ENCODE results near the gene VCAM1.

DNA sequence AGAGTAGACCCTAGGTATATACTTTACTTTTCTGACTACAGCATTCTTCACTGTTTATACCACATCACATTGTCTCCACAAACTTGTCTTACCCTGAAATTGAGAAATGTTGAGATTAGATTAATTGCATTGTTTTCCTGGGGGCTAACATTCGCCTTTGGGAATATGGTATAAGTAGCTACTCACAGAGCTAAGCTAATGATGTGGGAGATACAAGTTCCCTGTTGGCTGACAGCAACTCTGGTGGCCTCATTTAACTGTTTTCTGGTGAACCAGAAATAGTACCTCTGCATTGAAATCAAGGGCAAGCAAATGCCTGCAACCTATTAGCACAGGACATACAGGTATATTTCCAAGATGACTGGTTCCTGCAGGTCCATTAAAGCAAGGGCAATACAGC, 13.2 kb upstream of the VCAM1 start:
- TF ChIP-seq CTCF (IDR thresholded peaks at IDR 0.05; ENCODE audit: insufficient read depth, low read length) (no peak), REST (IDR thresholded peaks at IDR 0.05; ENCODE audit: insufficient replicate concordance, low read depth) (no peak)

Data from HL-60 (cell line).